Common myeloid progenitor, CD34-positive (primary cell): ENCODE data around the gene CFAP54.

ENCODE experiments used
- CTCF ChIA-PET: fragments of 350-600 bp; sonication (Branson Sonifier 250); formaldehyde crosslinking; loops from one replicate; lab custom pipeline; 2021; ENCODE audit warnings: antibody characterized with exemption; lab: Charles Lee
- POLR2A ChIA-PET: fragments of 350-600 bp; sonication (Branson Sonifier 250); formaldehyde crosslinking; loops from one replicate; lab custom pipeline; 2021; ENCODE audit warnings: antibody characterized with exemption; lab: Charles Lee
- DNase-seq, 3 donors: peaks; one replicate each; pipeline versions ENCODE4 v3.0.0 to v3.0.0-alpha.2; 2013
- H3K27ac ChIP-seq, 2 experiments: 1 replicate in 1 of 2; 2 replicates in 1 of 2; pipeline ENCODE4 v1.7.0; 2013; ENCODE audit warnings: inconsistent platforms in 2 of 2, low read length in 2 of 2, mild to moderate bottlenecking in 2 of 2, low read depth in 1 of 2, moderate library complexity in 1 of 2; ENCODE audit not compliant: severe bottlenecking in 2 of 2, insufficient read depth in 1 of 2, poor library complexity in 1 of 2
- H3K27me3 ChIP-seq, 5 experiments: replicated peaks in 2 of 5; 1 replicate in 3 of 5; 2 replicates in 2 of 5; pipeline versions ENCODE4 v1.6.1 to v1.7.0; 2013; ENCODE audit warnings: low read length in 4 of 5, mild to moderate bottlenecking in 2 of 5, moderate library complexity in 2 of 5, inconsistent platforms in 1 of 5; ENCODE audit not compliant: insufficient read depth in 5 of 5, control insufficient read depth in 4 of 5
- H3K36me3 ChIP-seq, 4 experiments: 1 replicate in 2 of 4; 2 replicates in 2 of 4; pipeline versions ENCODE4 v1.6.1 to v1.7.0; 2013; ENCODE audit warnings: low read length in 3 of 4, control low read depth in 1 of 4, mild to moderate bottlenecking in 1 of 4; ENCODE audit not compliant: control insufficient read depth in 4 of 4, insufficient read depth in 4 of 4
- H3K4me1 ChIP-seq, 4 experiments: 1 replicate in 3 of 4; 2 replicates in 1 of 4; pipeline versions ENCODE4 v1.6.1 to v1.7.1; 2013; ENCODE audit warnings: low read length in 3 of 4, mild to moderate bottlenecking in 3 of 4, control low read depth in 1 of 4, inconsistent platforms in 1 of 4, moderate library complexity in 1 of 4; ENCODE audit not compliant: control insufficient read depth in 4 of 4, insufficient read depth in 4 of 4; ENCODE audit errors: control extremely low read depth in 1 of 4
- H3K4me3 ChIP-seq, 7 experiments: 1 replicate in 4 of 7; 2 replicates in 3 of 7; pipeline versions ENCODE4 v1.5.1 to v1.7.0; 2013; ENCODE audit warnings: mild to moderate bottlenecking in 7 of 7, low read length in 6 of 7, moderate library complexity in 6 of 7, inconsistent platforms in 2 of 7, low read depth in 2 of 7, control low read depth in 1 of 7; ENCODE audit not compliant: insufficient read depth in 4 of 7, control insufficient read depth in 1 of 7; ENCODE audit errors: extremely low read depth in 1 of 7
- H3K9me3 ChIP-seq, 5 experiments: 1 replicate in 4 of 5; 2 replicates in 1 of 5; pipeline versions ENCODE4 v1.6.1 to v1.7.1; 2013; ENCODE audit warnings: low read length in 4 of 5, mild to moderate bottlenecking in 2 of 5, inconsistent platforms in 1 of 5, low read depth in 1 of 5, moderate library complexity in 1 of 5; ENCODE audit not compliant: control insufficient read depth in 4 of 5, insufficient read depth in 2 of 5; ENCODE audit errors: control extremely low read depth in 1 of 5
- WGBS: methylation state at CpG from one replicate; pipeline ENCODE4 v1.1.5; 2013; ENCODE audit not compliant: insufficient coverage; 5-methylcytosine and 5-hydroxymethylcytosine counted together

Gene CFAP54

GRCh38 chr12:96506776-96507175 is 17.4 kb downstream of the CFAP54 start:
- CTCF ChIA-PET = interaction anchor here (1.1 to 2.5 kb wide), 3 partner anchors 8 to 17 kb away, joined by 3 to 9 read pairs (median 6); partner anchors contain the start of gene CFAP54
- peaks cover 3 to 17% (median 11%) of the 10 kb centered on the region in 4 experiments for H3K4me1 ChIP-seq
- no peak overlapping the region for H3K27ac ChIP-seq

GRCh38 chr12:96510306-96510764 is 21.0 kb downstream of the CFAP54 start:
- peaks cover 0 to 8% (median 4%) of the 10 kb centered on the region in 4 experiments for H3K4me1 ChIP-seq
- H3K27ac ChIP-seq = no peak overlapping the region
- H3K9me3 ChIP-seq = no peaks in the 10 kb centered on the region
- no peak overlapping the region for H3K4me3 ChIP-seq
- ChIA-PET POLR2A (no interaction called here), CTCF (interaction anchor here (1.2 kb wide), 3 partner anchors 21 to 468 kb away, joined by 3 read pairs; partner anchors contain the start of gene CFAP54)
- H3K27me3 ChIP-seq = no peaks in the 10 kb centered on the region
- 56% methylated on average over 3 of the region's 3 CpGs for WGBS
- no peaks in the 10 kb centered on the region for H3K36me3 ChIP-seq
- DNase-seq = peak in 1 of 3 donors; percentile 14

More at GRCh38 chr12:96506776-96507175, 17.4 kb downstream of the CFAP54 start:
- POLR2A ChIA-PET = no interaction called here
- H3K36me3 ChIP-seq = no peaks in the 10 kb centered on the region
- H3K4me3 ChIP-seq = no peak overlapping the region
- no peaks in the 10 kb centered on the region for H3K9me3 ChIP-seq
- 100% methylated on average over 1 of the region's 1 CpG for WGBS
- no peak for DNase-seq
- H3K27me3 ChIP-seq = no peaks in the 10 kb centered on the region

- ChIA-PET CTCF (interaction anchor here (0.7 to 2.0 kb wide), 7 partner anchors 10 to 452 kb away, joined by 3 to 8 read pairs (median 5); no protein-coding TSS in a partner anchor), POLR2A (no interaction called here)
- Histone ChIP-seq H3K4me1 (peaks cover 0 to 11% (median 5%) of the 10 kb centered on the region in 4 experiments), H3K9me3 (no peaks in the 10 kb centered on the region), H3K4me3 (no peak overlapping the region), H3K27me3 (no peaks in the 10 kb centered on the region), H3K27ac (no peak overlapping the region), H3K36me3 (no peaks in the 10 kb centered on the region)
- WGBS = 98% methylated on average over 5 of the region's 5 CpGs
- no peak for DNase-seq
Measured at GRCh38 chr12:96513166-96513565, 23.8 kb downstream of the CFAP54 start.

- POLR2A ChIA-PET = no interaction called here
- Histone ChIP-seq H3K27ac (no peak overlapping the region), H3K4me3 (no peak overlapping the region), H3K4me1 (peaks cover 0 to 11% (median 5%) of the 10 kb centered on the region in 4 experiments), H3K9me3 (no peaks in the 10 kb centered on the region), H3K27me3 (no peaks in the 10 kb centered on the region), H3K36me3 (no peaks in the 10 kb centered on the region)
- CTCF ChIA-PET = interaction anchor here (1.3 to 2.0 kb wide), 5 partner anchors 10 to 452 kb away, joined by 5 to 8 read pairs (median 7); no protein-coding TSS in a partner anchor
- 92% methylated on average over 3 of the region's 4 CpGs for WGBS
- DNase-seq = no peak
Measured at GRCh38 chr12:96513681-96514080, 24.3 kb downstream of the CFAP54 start.

- H3K27ac ChIP-seq = no peak overlapping the region
- ChIA-PET CTCF (interaction anchor here (1.3 to 3.2 kb wide), 3 partner anchors 11 to 304 kb away, joined by 5 to 19 read pairs (median 7); partner anchors contain the start of gene CFAP54), POLR2A (no interaction called here)
- H3K27me3 ChIP-seq = no peaks in the 10 kb centered on the region
- H3K4me1 ChIP-seq = peaks cover 0 to 11% (median 5%) of the 10 kb centered on the region in 4 experiments
- no peaks in the 10 kb centered on the region for H3K36me3 ChIP-seq
- no peak for DNase-seq
- 94% methylated on average over 2 of the region's 3 CpGs for WGBS
- H3K9me3 ChIP-seq = no peaks in the 10 kb centered on the region
- H3K4me3 ChIP-seq = no peak overlapping the region
Measured at GRCh38 chr12:96514328-96514727, 25.0 kb downstream of the CFAP54 start.

- no peaks in the 10 kb centered on the region for H3K9me3 ChIP-seq
- no peak overlapping the region for H3K27ac ChIP-seq
- ChIA-PET POLR2A (interaction anchor here (1.8 kb wide), 1 partner anchor 116 kb away, joined by 5 read pairs; the partner anchor contains the start of gene CDK17), CTCF (interaction anchor here (0.6 to 3.2 kb wide), 43 partner anchors 9 to 599 kb away, joined by 3 to 19 read pairs (median 4); partner anchors contain the start of genes CDK17 and CFAP54)
- H3K36me3 ChIP-seq = no peaks in the 10 kb centered on the region
- H3K27me3 ChIP-seq = no peaks in the 10 kb centered on the region
- peaks cover 0 to 3% (median 1%) of the 10 kb centered on the region in 4 experiments for H3K4me1 ChIP-seq
- peak; percentile 86 to 93 (median 90) for DNase-seq
- 93% methylated on average over 2 of the region's 8 CpGs for WGBS
- H3K4me3 ChIP-seq = peak overlapping the region in 1 of 7 experiments; percentile 11
Measured at GRCh38 chr12:96516472-96517430, 27.4 kb downstream of the CFAP54 start.
